ENCODE results near the gene KREMEN2.

KREMEN2 gene

DNA sequence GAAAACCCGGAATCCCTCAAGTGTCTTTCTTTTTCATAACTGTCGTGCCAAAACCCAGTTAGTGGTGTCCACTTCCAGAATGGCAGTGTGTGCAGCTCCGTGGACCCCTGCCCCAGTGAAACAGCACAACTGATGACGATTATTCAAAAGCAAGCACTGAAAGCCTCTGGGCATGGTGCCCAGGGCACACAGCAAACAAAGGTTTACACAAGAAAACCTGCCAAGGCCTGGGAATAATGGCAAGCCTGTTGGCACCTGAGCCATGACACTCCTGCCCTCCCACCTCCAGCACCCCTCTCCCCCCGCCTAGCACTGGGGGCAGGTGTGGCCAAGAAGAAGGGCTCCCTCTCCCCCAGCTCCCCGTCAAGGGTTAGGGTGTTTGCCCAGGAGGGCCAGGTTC is 13.4 kb downstream of the KREMEN2 start:
- DNase-seq (ENCODE audit: low read depth in 2 of 3, low spot score in 1 of 3), result no peak

- DNase-seq (ENCODE audit: low read depth in 2 of 3, low spot score in 1 of 3), result no peak
Observed at GRCh38 chr16:2979669-2980226, 15.7 kb downstream of the KREMEN2 start.

DNA sequence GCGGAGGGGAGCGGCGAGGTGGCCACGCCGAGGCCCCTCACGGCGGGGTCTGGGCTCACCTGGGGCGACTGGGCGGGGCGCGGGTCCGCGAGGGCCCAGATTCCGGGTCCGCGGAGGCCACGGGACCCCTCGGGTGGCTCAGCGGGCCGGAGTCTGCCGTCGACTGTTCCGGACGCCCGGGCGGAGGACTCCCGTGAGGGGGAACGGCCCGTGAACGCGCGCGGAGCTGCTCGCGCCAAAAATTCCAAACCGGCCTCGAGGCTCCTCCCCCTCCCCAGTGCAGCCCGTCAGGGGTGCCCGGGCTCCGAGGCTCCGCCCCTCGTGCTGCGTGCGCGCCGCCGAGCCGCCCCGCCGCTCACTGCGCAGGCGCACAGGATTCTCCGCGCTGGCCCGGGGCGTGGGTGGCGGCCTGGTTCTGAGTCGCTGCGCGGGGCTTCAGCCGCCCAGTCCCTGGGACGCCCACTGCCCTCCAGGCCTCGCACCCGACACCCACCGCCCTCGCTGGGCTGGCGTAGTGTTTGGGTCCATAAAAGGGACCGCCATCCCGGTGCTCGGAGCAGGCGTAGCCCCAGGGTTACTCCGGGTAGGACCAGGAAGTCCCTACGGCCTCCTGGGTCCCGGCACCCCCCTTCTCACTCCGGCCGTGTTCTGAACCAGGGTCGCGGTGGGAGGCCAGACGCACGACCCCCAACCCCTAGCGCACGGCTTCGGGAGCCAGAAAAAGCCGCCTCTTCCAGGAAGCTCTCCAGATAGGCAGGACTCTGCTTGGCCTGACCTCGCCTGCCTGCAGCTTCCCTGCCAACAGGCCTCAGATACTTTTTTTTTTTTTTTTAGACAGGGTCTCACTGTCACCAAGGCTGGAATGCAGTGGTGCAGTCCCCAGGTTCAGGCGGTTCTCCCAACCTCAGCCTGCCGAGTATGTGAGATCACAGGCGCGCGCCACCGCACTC is 16.4 kb downstream of the KREMEN2 start, which contains the start of gene PKMYT1:
Gene PKMYT1, minus strand, starts transcription at position 220 of the 950 bp plus-strand sequence. CDS start 789 bp downstream, outside the sequence.
- peak; percentile 90 to 95 (median 94) for DNase-seq (ENCODE audit: low read depth in 2 of 3, low spot score in 1 of 3)

DNA sequence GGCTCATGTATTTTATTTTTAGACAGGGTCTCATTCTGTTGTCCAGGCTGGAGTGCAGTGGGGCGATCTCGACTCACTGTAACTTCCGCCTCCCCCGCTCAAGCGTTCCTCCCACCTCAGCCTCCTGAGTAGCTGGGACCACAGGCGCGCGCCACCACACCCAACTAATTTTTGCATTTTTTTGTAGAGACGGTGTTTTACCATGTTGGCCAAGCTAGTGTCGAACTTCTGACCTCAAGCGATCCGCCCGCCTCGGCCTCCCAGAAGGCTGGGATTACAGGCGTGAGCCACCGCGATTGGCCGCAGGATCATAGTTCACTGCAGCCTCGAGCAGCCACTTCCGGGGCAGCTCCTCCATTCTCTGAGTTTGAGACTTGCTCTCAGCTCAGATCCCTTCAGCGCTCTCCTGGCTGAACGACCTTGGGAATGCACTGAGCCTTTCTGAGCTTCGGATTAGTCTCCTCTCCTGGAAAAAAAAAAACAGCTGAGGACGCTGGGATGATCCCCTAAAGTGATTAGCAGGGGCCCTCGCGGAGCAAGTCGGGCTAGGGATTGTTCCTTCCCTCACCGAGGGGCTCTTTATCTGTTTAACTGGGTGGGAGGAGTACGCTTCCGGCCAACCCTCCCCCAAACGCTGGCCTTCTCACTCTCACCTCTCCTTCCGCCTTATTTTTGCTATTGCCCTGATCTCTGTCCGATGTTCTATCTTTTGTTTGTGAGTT is 17.3 kb downstream of the KREMEN2 start:
- no peak for DNase-seq (ENCODE audit: low read depth in 2 of 3, low spot score in 1 of 3)

GRCh38 chr16:2981899-2982250 is 17.8 kb downstream of the KREMEN2 start:
- DNase-seq (ENCODE audit: low read depth in 2 of 3, low spot score in 1 of 3), result no peak

DNA sequence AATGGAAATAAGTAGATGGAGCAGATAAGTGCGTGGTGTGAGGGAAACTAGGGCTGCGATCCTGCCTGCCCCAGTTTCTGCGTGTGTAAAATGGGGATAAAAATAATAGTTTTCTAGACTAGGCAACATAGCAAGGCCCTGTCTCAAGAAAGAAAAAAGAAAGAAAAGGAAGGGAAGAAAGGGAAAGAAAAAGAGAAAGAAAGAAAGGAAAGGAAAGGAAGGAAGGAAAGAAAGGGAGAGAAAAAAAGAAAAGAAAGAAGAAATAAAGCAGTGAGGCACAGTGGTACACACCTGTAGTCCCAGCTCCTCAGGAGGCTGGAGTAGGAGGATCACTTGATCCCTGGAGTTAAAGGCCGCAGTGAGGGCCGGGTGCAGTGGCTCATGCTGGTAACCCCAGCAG is 18.3 kb downstream of the KREMEN2 start:
- DNase-seq (ENCODE audit: low read depth in 2 of 3, low spot score in 1 of 3), result no peak

DNA sequence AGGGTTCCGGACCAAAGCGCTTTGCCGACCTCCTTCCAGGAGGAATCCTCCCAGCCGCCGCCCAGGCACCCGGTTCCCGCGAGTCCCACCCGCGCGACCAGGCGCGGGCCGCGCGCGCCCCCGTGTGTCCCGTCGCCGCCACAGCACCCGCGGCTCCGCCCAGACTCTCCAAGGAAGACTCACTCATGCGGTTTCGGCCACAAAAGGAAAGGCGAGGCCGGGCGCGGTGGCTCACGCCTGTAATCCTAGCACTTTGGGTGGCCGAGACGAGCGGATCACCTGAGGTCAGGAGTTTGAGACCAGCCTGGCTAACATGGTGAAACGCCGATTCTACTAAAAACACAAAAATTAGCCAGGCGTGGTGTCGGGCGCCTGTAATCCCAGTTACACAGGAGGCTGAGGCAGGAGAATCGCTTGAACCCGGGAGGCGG is 19.6 kb downstream of the KREMEN2 start:
- DNase-seq (ENCODE audit: low read depth in 2 of 3, low spot score in 1 of 3), result peak; percentile 64 to 77 (median 73)

DNA sequence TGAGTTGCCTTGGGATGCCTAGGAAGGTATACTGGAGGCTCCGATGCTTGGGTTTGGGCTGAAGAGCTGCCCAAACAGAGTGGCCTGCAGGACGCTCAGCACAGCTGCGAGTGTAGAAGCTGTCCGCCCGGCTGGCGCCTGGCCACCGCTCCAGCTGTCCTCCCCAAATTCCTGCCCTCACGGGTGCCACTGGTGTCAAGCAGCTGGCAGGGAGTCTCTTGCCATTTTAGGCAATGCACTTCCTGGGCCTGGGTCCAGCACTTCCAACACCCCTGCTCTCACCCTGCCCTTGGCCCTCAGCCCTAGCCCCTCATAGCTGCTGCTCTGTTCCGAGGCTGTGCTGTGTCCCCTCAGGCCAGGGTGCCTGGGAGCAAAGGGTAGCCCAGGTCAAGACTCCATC is 21.4 kb downstream of the KREMEN2 start:
- DNase-seq (ENCODE audit: low read depth in 2 of 3, low spot score in 1 of 3), result no peak

DNA sequence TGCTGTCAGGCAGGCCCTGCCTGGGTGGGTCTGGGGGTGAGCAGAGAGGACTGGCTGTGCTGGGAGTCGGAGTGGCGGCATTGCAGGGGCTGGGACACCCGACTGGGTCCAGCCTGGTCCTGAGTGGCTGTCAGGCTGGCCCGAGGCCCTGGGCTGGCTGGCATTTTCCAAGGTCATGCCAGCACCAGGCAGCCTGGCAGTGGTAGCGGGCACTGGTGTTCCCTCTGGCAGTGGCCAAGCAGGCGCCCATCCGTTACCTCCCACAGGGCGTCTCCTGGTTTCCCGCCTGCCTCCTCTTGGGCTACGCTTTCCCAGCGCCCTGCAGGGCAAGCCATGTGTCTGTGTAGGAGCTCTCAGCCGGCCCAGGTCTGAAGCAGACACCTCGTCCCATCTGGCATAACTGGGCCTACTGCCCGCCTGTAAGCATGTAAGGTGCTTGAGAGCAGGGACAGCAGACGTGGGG is 21.8 kb downstream of the KREMEN2 start:
- no peak for DNase-seq (ENCODE audit: low read depth in 2 of 3, low spot score in 1 of 3)

DNA sequence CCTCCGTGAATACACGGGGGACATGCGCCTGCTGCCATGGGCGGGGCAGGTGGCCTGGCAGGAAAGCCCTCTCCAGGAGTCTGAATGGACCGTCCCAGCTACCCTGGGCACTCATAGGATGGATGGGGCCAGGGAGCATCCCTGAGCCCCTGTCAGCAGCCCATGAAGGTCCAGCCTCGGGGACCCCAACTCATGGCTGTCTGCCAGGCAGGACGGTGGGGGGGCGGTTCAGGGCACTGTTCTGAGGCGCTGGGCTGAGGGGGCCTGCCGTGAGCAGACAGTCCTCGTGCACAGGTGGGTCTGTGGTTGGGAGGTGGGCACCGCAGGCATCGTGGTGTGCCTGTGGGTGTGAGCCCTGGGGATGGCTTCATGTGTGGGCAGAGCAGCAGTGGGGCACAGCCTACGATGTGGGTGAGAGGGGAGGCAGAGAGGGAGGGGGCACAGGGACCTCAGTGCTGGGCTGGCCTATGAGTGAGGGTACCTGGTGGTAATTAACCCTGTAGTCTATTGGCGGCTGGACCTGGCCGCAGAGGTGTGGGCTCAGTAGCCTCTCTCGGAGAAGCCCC is 22.6 kb downstream of the KREMEN2 start:
- no peak for DNase-seq (ENCODE audit: low read depth in 2 of 3, low spot score in 1 of 3)

GRCh38 chr16:2987286-2987685 is 23.2 kb downstream of the KREMEN2 start:
- DNase-seq (ENCODE audit: low read depth in 2 of 3, low spot score in 1 of 3), result no peak

DNA sequence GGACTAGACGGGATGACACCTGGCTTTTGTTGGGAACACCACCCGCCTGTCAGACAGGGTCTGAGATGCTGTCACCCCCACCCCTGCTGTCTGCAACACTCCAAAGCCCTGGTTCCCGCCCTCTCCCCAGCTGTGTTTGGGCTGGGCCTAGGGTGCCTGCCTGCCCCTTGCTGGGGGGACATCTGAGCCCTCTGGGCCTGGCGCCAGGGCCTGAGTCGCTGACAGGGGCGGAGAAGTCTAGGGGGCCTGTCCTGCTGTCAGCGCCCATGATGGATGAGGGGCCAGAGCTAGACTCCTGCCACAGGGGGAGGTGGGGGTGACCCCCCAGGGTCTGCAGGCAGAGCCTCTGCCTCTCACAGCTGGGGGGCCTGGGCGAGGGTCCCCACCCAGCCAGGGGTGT is 23.8 kb downstream of the KREMEN2 start:
- DNase-seq (ENCODE audit: low read depth in 2 of 3, low spot score in 1 of 3), result no peak

DNA sequence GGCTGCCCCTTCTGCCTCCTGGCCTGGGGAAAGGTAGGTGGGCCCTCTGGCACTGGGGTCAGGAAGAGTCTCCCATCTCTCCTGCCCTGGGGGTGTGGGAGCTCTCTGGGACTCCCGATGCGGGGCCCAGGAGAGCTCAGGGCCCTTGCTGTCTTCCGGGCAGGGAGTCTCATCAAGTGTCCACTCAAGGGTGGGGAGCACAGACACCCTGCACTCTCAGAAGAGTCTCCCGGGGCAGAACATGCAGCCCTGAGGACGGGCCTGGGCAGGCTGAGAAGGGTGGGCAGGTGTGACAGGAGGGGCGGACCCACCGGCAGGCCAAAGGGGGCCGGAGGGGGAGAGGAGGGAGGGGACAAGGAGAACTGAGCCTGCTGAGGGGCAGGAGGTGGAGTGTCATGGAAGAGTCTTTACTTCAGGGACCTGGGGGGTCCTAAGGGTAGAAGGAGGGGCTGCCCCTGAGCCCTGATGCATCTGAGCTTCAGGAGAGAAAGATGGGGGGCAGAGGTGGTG is 24.6 kb downstream of the KREMEN2 start:
- no peak for DNase-seq (ENCODE audit: low read depth in 2 of 3, low spot score in 1 of 3)

DNA sequence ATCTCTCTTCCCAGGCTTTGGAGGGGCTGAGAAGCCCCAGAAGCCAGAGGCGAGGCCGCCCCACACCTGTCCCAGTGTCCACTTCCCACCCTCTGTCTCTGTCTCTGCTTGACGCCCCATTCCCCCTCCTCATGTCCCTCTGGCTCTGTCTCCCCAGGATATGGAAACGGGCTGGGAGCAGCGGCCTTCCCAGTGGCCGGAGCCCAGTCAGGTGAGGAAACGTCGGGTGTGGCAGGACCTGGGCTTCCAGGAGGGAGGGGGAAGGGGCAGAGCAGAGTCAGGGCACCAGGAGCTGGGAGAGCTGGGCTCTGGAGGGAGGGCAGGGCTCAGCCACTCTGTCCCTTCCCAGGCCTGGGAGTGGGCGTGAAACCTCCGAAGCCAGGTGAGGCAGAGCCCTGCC is 26.8 kb downstream of the KREMEN2 start:
- DNase-seq (ENCODE audit: low read depth in 2 of 3, low spot score in 1 of 3), result no peak

- no peak for DNase-seq (ENCODE audit: low read depth in 2 of 3, low spot score in 1 of 3)
Observed at GRCh38 chr16:2991566-2992261, 27.6 kb downstream of the KREMEN2 start.

- no peak for DNase-seq (ENCODE audit: low read depth in 2 of 3, low spot score in 1 of 3)
Observed at GRCh38 chr16:2992383-2993081, 28.5 kb downstream of the KREMEN2 start.

DNA sequence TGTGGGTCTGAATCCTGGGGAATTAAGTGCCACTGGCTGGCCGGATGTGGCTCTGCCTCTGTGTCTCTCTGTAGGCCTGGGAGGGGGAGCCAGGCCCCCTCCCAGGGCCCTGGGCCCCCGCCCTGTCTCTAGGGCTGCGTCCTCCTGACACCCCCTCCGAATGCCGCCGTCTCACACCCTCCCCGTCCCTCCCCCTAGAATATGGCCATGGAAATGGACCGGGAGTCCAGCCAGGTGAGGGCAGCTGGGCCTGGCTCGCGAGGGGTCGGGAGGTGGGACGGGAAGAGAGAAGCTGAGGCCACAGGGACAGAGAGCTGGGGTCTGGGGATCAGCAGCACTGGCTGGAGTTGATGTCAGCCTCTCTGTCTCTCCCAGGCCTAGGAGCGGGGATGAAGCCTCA is 32.2 kb downstream of the KREMEN2 start:
- DNase-seq (ENCODE audit: low read depth in 2 of 3, low spot score in 1 of 3), result no peak

- no peak for DNase-seq (ENCODE audit: low read depth in 2 of 3, low spot score in 1 of 3)
Observed at GRCh38 chr16:2999929-3000328, 35.9 kb downstream of the KREMEN2 start.

DNA sequence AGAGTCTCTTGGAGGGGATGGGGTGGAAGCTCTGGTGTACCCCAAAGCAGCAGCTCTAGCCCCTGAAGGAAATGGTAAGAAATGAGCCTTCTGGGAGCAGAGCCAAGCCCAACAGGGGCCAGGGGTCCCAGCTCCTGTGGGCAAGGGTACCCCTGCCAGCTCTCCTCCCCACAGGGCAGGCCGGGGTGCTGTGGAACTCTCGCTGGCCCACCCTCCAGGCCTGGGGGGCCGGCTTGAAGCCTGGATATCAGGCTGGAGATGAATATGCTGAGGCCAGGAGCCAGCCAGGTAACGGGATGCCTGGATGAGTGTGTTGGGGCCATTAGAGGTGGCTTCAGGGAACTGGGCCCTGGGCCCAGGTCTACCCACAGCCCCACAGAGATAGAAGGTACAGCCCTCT is 36.5 kb downstream of the KREMEN2 start:
- DNase-seq (ENCODE audit: low read depth in 2 of 3, low spot score in 1 of 3), result no peak

GRCh38 chr16:3001316-3001715 is 37.2 kb downstream of the KREMEN2 start:
- no peak for DNase-seq (ENCODE audit: low read depth in 2 of 3, low spot score in 1 of 3)

All from stimulated activated CD4-positive, alpha-beta T cell treated with anti-CD3 and anti-CD28 coated beads, Interleukin-12 subunit alpha, Interleukin-12 subunit beta, amount 100 ng/mL, for 48 hours (primary cell).